D721Med (cell line): ENCODE data around the gene NAGS.
"Not testable (repeated sequence)": the region's sequence is repeated elsewhere in the genome, so short reads cannot be mapped to it uniquely, and the experiment has no call there.

Experiments
- DNase-seq: peaks from one replicate; pipeline ENCODE4 v3.0.0; 2011; ENCODE audit warnings: low spot score; ENCODE audit not compliant: insufficient read length
- FAIRE-seq: peaks from 2 replicates; lab custom pipeline; 2011; peaks lifted over from hg19 to GRCh38; lab: Jason Lieb, UNC
- CTCF ChIP-seq: IDR thresholded peaks from 2 replicates; pipeline ENCODE4 v1.5.1; 2012; ENCODE audit warnings: mild to moderate bottlenecking, control low read depth; ENCODE audit not compliant: insufficient read depth; ENCODE audit errors: missing control alignments

The NAGS gene

GRCh38 chr17:43986225-43986981, 18.0 kb upstream of the NAGS start:
- DNase-seq = no peak
- TF ChIP-seq CTCF = no peak
- FAIRE-seq = no peak

- TF ChIP-seq CTCF = no peak
- no peak for FAIRE-seq
Measured at GRCh38 chr17:43987131-43988021, 17.0 kb upstream of the NAGS start.

DNA sequence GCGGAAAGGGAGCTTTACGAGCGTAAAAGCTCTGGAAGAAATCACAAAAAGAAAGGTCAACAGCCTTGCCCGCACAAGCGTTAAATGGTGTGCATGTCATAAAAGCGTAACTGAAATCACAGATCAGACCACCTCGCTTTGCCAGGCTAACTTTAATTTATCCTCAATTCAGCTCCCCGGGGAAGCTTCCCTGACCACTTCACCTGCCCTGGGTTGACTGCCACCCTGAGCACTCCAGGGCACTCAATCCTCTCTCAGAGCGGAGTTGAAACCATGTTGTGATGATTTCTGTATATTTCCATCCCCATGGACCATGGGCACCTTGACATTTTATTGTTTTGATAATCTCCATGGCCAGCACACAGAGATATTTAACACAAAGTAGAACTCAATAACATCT, 16.1 kb upstream of the NAGS start:
- FAIRE-seq = no peak
- TF ChIP-seq CTCF = no peak
- DNase-seq = no peak

More at GRCh38 chr17:43987131-43988021, 17.0 kb upstream of the NAGS start:
- no peak for DNase-seq

DNA sequence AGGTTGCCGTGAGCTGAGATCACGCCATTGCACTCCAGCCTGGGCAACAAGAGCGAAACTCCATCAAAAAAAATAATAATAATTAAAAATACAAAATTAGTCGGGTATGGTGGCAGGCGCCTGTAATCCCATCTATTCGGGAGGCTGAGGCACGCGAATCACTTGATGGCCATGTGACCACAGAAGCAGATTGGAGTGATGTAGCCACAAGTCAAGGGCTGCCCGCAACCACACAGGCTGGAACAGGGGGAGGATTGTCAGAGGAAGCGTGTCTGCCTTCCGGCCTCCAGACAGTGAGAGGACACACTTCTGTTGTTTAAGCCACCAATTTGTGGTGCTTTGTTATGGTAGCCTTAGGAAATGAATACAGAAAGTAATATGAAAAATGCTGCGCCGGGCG, 11.8 kb upstream of the NAGS start:
- TF ChIP-seq CTCF = no peak
- DNase-seq (no peak), FAIRE-seq (no peak)

- FAIRE-seq = no peak
- no peak for DNase-seq
- TF ChIP-seq CTCF = peak; percentile 80
Measured at GRCh38 chr17:43994272-43995149, 9.9 kb upstream of the NAGS start.

- no peak for FAIRE-seq
- no peak for DNase-seq
- TF ChIP-seq CTCF = no peak
Measured at GRCh38 chr17:43995150-43995471, 9.3 kb upstream of the NAGS start.

DNA sequence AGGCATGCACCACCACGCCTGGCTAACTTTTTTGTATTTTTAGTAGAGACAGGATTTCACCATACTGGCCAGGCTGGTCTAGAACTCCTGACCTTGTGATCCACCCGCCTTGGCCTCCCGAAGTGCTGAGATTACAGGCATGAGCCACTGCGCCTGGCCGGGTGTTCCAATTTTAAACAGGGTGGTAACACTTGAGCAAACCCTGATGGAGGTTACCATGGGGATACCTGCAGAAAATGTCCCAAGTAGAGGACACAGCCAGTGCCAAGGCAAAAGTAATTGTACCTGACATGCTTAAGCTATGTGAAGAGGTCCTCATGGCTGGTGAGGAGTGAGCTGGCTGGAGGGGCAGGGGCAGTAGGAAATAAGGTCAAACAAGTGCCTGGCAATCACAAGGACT, 7.2 kb upstream of the NAGS start:
- not testable (repeated sequence) for DNase-seq, FAIRE-seq
